ENCODE measurements around the gene DCHS1. TPM values are rescaled to one million over a fixed set of nuclear protein-coding genes. Genes with fewer than 3 reads are reported as not detected.

Gene DCHS1
- total RNA-seq, 1 experiment from 2014 or later, result 0.11 TPM

- no peak for DNase-seq (ENCODE audit: low read depth, low spot score)
- in situ Hi-C loops (cut with HindIII; ENCODE audit: low pct_unique_long_range_greater_than_20kb, low sequenced_read_pairs), result no loop called here
These were observed 67.6 kb downstream of the DCHS1 start for GRCh38 chr11:6588018-6588417.

- DNase-seq (ENCODE audit: low read depth, low spot score), result no peak
- in situ Hi-C loops (cut with HindIII; ENCODE audit: low pct_unique_long_range_greater_than_20kb, low sequenced_read_pairs), result no loop called here
These were observed 68.2 kb downstream of the DCHS1 start for GRCh38 chr11:6587360-6587953.

- in situ Hi-C loops (cut with HindIII; ENCODE audit: low pct_unique_long_range_greater_than_20kb, low sequenced_read_pairs), result no loop called here
- DNase-seq (ENCODE audit: low read depth, low spot score), result no peak
These were observed 68.9 kb downstream of the DCHS1 start for GRCh38 chr11:6586434-6587359.

- DNase-seq (ENCODE audit: low read depth, low spot score), result no peak
- in situ Hi-C loops (cut with HindIII; ENCODE audit: low pct_unique_long_range_greater_than_20kb, low sequenced_read_pairs), result no loop called here
These were observed 71.1 kb downstream of the DCHS1 start for GRCh38 chr11:6584528-6584927.

- in situ Hi-C loops (cut with HindIII; ENCODE audit: low pct_unique_long_range_greater_than_20kb, low sequenced_read_pairs), result no loop called here
- no peak for DNase-seq (ENCODE audit: low read depth, low spot score)
These were observed 72.0 kb downstream of the DCHS1 start for GRCh38 chr11:6583584-6583983.

- DNase-seq (ENCODE audit: low read depth, low spot score), result no peak
- in situ Hi-C loops (cut with HindIII; ENCODE audit: low pct_unique_long_range_greater_than_20kb, low sequenced_read_pairs), result no loop called here
These were observed 75.9 kb downstream of the DCHS1 start for GRCh38 chr11:6579681-6580080.

- DNase-seq (ENCODE audit: low read depth, low spot score), result no peak
- in situ Hi-C loops (cut with HindIII; ENCODE audit: low pct_unique_long_range_greater_than_20kb, low sequenced_read_pairs), result no loop called here
These were observed 77.5 kb downstream of the DCHS1 start for GRCh38 chr11:6578134-6578533.

GRCh38 chr11:6576471-6577373 lies 78.9 kb downstream of the DCHS1 start:
- DNase-seq (ENCODE audit: low read depth, low spot score), result peak; percentile 88
- in situ Hi-C loops (cut with HindIII; ENCODE audit: low pct_unique_long_range_greater_than_20kb, low sequenced_read_pairs), result no loop called here

GRCh38 chr11:6574816-6575715 lies 80.5 kb downstream of the DCHS1 start:
- in situ Hi-C loops (cut with HindIII; ENCODE audit: low pct_unique_long_range_greater_than_20kb, low sequenced_read_pairs), result no loop called here
- DNase-seq (ENCODE audit: low read depth, low spot score), result peak; percentile 82

- in situ Hi-C loops (cut with HindIII; ENCODE audit: low pct_unique_long_range_greater_than_20kb, low sequenced_read_pairs), result no loop called here
- no peak for DNase-seq (ENCODE audit: low read depth, low spot score)
These were observed 83.4 kb downstream of the DCHS1 start for GRCh38 chr11:6572215-6572614.

GRCh38 chr11:6571434-6572008 lies 84.1 kb downstream of the DCHS1 start:
- no peak for DNase-seq (ENCODE audit: low read depth, low spot score)
- in situ Hi-C loops (cut with HindIII; ENCODE audit: low pct_unique_long_range_greater_than_20kb, low sequenced_read_pairs), result no loop called here

Other genes with a start within 250 kb of the DCHS1 start
- 38.0 and 46.2 TPM in 2 replicates for gene APBB1, start 236.7 kb downstream of the DCHS1 start, total RNA-seq (2014; rRNA removed; shearing (Covaris generic))
- gene HPX, start 214.8 kb downstream of the DCHS1 start, total RNA-seq (2014; rRNA removed; shearing (Covaris generic)), result 0.35 TPM in 1 of 2 replicates, not detected in the other
- gene TRIM3, start 181.9 kb downstream of the DCHS1 start, total RNA-seq (2014; rRNA removed; shearing (Covaris generic)), result 11.7 and 12.8 TPM in 2 replicates
- gene ARFIP2, start 174.5 kb downstream of the DCHS1 start, total RNA-seq (2014; rRNA removed; shearing (Covaris generic)), result 61.2 and 66.8 TPM in 2 replicates
- 61.3 and 68.5 TPM in 2 replicates for gene TIMM10B, start 174.3 kb downstream of the DCHS1 start, total RNA-seq (2014; rRNA removed; shearing (Covaris generic))
- 1.5 and 2.8 TPM in 2 replicates for gene DNHD1, start 158.5 kb downstream of the DCHS1 start, total RNA-seq (2014; rRNA removed; shearing (Covaris generic))
- gene RRP8, start 52.2 kb downstream of the DCHS1 start, total RNA-seq (2014; rRNA removed; shearing (Covaris generic)), result 32.5 and 35.5 TPM in 2 replicates
- 106 and 111 TPM in 2 replicates for gene ILK, start 52.0 kb downstream of the DCHS1 start, total RNA-seq (2014; rRNA removed; shearing (Covaris generic))
- gene TAF10, start 43.6 kb downstream of the DCHS1 start, total RNA-seq (2014; rRNA removed; shearing (Covaris generic)), result 122 and 129 TPM in 2 replicates
- gene TPP1, start 36.4 kb downstream of the DCHS1 start, total RNA-seq (2014; rRNA removed; shearing (Covaris generic)), result 84.3 and 91.7 TPM in 2 replicates
- 58.3 and 62.6 TPM in 2 replicates for gene MRPL17, start 27.5 kb upstream of the DCHS1 start, total RNA-seq (2014; rRNA removed; shearing (Covaris generic))
- gene OR2AG2, start 116.2 kb upstream of the DCHS1 start, total RNA-seq (2014; rRNA removed; shearing (Covaris generic)), result 0.08 and 0.61 TPM in 2 replicates
- not detected in 2 replicates for gene OR2AG1, start 127.2 kb upstream of the DCHS1 start, total RNA-seq (2014; rRNA removed; shearing (Covaris generic))
- 0.05 and 0.11 TPM in 2 replicates for gene OR6A2, start 143.9 kb upstream of the DCHS1 start, total RNA-seq (2014; rRNA removed; shearing (Covaris generic))
- gene OR10A5, start 189.9 kb upstream of the DCHS1 start, total RNA-seq (2014; rRNA removed; shearing (Covaris generic)), result not detected in 2 replicates
- not detected in 2 replicates for gene OR10A2, start 207.2 kb upstream of the DCHS1 start, total RNA-seq (2014; rRNA removed; shearing (Covaris generic))
- gene OR10A4, start 220.8 kb upstream of the DCHS1 start, total RNA-seq (2014; rRNA removed; shearing (Covaris generic)), result not detected in 2 replicates
- not detected in 2 replicates for gene OR2D2, start 236.7 kb upstream of the DCHS1 start, total RNA-seq (2014; rRNA removed; shearing (Covaris generic))

Measured in SK-MEL-5 (cell line).